Neural crest cell (in vitro differentiated cells): Measurements from ENCODE around the gene RELN. TPM values are rescaled to one million over a fixed set of nuclear protein-coding genes. Genes with fewer than 3 reads are reported as not detected.

Experiments used
- DNase-seq: peaks from one replicate; pipeline ENCODE4 v3.0.0; 2021; ENCODE audit warnings: low read depth, mixed read lengths, low spot score
- H3K27ac Mint-ChIP-seq: one replicate; pipeline ENCODE4 v1.8.0; 2021; ENCODE audit warnings: mild to moderate bottlenecking, mixed read lengths; ENCODE audit not compliant: unreplicated experiment
- H3K27me3 Mint-ChIP-seq: 2 replicates; pipeline ENCODE4 v1.8.0; 2021; ENCODE audit warnings: low read depth, mild to moderate bottlenecking, mixed read lengths
- H3K36me3 Mint-ChIP-seq: 2 replicates; pipeline ENCODE4 v1.8.0; 2021; ENCODE audit warnings: low read depth, mild to moderate bottlenecking, mixed read lengths
- H3K4me1 Mint-ChIP-seq: 2 replicates; pipeline ENCODE4 v1.8.0; 2021; ENCODE audit warnings: mixed read lengths
- H3K4me3 Mint-ChIP-seq: one replicate; pipeline ENCODE4 v1.8.0; 2021; ENCODE audit warnings: mild to moderate bottlenecking, mixed read lengths
- H3K9me3 Mint-ChIP-seq: 2 replicates; pipeline ENCODE4 v1.8.0; 2021; ENCODE audit warnings: mixed read lengths
- total RNA-seq: library from RNA; stranded (reverse); gene quantifications from 2 replicates; pipeline ENCODE4 v1.2.1, GENCODE V29; 2021
- TF ChIP-seq, protein P1 (sequence below): fragments of 200-600 bp; sonication (generic); conservative IDR thresholded peaks from 2 replicates; pipeline ENCODE4 v1.5.0; 2021; ENCODE audit warnings: antibody characterized with exemption, mild to moderate bottlenecking

The RELN gene
- total RNA-seq, 1 donor from 2014 or later: 0.02 TPM

DNA sequence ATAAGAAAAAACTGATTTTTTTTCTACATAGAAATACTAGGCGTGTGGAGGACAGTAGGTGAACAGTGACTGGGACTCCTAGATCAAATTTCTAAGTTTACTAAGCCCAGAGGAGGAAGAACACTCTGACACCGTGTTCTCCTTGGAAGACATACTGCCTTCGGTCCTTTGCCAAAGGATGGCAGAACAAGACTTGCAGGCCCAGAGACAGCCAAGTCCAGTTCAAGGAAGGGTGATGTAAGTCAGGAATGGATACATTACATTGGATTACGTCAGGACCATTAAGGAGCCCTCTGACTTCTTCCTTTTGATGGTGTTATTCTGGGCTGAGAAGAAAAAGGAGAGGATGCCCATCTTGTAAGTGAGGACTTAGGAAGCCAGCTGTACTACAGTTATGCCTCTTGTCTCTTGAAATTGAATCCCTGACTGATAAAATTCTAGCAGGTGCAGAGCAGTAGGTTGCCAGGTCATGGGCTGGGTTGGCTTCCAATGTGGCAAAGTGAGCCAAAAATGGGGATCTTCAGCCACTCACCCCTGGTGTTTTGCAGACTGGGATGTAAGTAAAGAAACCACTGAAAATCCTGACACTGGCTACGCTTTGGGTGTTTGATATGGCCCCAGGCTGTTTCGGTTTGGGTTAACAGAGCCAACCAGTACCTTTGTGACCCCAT is 45.1 kb downstream of the RELN start:
- Mint-ChIP-seq H3K4me1 (no peaks in the 10 kb centered on the region), H3K27ac (no peak overlapping the region), H3K36me3 (no peaks in the 10 kb centered on the region), H3K27me3 (peaks cover 34% of the 10 kb centered on the region), H3K4me3 (no peak overlapping the region), H3K9me3 (no peaks in the 10 kb centered on the region)
- TF ChIP-seq, protein P1, sequence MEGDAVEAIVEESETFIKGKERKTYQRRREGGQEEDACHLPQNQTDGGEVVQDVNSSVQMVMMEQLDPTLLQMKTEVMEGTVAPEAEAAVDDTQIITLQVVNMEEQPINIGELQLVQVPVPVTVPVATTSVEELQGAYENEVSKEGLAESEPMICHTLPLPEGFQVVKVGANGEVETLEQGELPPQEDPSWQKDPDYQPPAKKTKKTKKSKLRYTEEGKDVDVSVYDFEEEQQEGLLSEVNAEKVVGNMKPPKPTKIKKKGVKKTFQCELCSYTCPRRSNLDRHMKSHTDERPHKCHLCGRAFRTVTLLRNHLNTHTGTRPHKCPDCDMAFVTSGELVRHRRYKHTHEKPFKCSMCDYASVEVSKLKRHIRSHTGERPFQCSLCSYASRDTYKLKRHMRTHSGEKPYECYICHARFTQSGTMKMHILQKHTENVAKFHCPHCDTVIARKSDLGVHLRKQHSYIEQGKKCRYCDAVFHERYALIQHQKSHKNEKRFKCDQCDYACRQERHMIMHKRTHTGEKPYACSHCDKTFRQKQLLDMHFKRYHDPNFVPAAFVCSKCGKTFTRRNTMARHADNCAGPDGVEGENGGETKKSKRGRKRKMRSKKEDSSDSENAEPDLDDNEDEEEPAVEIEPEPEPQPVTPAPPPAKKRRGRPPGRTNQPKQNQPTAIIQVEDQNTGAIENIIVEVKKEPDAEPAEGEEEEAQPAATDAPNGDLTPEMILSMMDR: no peak
- DNase-seq: no peak

DNA sequence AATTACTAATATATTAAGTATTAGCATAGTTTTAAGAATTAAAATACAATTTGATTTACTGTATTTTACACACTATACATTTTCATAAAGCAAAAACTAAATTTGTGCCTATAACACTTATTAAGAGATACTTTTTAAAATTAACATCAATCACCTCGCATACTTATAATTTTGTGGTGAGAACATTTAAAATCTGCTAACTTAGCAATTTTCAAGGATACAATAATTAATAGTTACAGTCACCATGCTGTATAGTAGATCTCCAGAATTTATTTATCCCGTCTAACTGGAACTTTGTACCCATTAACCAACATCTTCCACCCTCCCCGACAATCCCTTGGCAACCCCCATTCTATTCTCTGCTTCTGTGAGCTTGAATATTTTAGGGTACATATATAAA is 47.5 kb downstream of the RELN start:
- Mint-ChIP-seq H3K36me3 (no peaks in the 10 kb centered on the region), H3K9me3 (no peaks in the 10 kb centered on the region), H3K27ac (no peak overlapping the region), H3K4me3 (no peak overlapping the region), H3K4me1 (no peaks in the 10 kb centered on the region), H3K27me3 (peaks cover 26% of the 10 kb centered on the region)
- TF ChIP-seq, protein P1: no peak
- DNase-seq: no peak

DNA sequence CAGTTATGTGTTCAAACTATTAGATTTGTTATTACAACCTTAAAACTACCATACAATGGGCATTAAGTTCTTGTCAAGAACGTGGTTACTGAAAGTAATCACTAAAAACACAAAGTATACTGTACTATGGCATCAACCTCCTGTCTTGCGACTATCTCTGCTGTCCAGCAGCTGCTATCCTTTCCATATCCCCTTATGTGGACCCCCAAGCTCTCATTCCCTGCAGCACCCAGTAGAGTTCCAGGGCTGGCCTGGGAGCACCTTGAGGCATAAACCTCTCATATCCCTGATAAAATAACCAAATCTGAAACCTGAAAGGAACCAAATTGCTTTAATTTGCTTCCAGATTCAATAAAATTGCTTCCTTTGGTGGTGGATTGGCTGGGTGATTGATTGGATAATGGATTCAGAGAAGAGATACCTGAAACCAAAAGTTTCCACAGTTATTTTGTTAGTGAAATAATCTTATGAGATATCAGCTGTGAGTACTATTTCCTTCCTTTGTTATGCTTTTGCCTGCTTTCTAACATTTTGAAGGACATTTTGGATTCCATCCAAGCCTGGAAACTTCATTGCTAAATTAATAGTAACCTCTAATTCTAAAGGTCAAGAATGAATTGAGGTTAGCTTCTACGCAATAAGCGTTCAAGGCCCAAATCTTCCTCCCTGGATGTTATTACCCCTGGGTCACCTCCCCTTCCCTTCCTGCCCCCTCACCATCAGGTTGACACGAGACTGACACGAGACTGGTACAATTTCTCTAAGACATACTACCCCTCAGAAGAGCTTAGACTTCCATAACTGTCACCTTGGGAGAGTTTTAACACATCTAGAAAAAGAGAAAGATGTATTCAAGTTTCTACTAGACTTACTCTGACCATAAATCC is 48.8 kb downstream of the RELN start:
- Mint-ChIP-seq H3K4me1 (peaks cover 6% of the 10 kb centered on the region), H3K27ac (no peak overlapping the region), H3K9me3 (no peaks in the 10 kb centered on the region), H3K27me3 (peaks cover 28% of the 10 kb centered on the region), H3K4me3 (no peak overlapping the region), H3K36me3 (no peaks in the 10 kb centered on the region)
- TF ChIP-seq, protein P1: no peak
- DNase-seq: no peak

DNA sequence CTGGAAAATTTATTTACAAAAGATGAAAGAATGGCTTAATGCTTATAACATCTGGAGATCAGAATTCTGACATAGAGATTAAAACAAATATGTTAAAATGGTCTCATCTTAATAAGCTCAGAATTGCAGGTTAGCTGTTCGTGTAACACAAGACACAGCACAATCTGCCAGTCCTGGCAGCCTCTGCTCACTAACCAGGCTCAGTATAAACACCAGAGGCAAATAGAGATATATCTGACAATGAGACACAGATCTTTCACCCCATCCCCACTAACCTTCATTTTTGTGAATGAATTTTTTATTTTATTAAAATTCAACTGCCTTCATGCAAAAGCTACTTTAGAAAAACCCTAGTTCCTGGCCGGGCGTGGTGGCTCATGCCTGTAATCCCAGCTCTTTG is 51.8 kb downstream of the RELN start:
- Mint-ChIP-seq H3K27ac (no peak overlapping the region), H3K4me1 (peaks cover 6% of the 10 kb centered on the region), H3K36me3 (no peaks in the 10 kb centered on the region), H3K27me3 (peaks cover 40% of the 10 kb centered on the region), H3K4me3 (no peak overlapping the region), H3K9me3 (no peaks in the 10 kb centered on the region)
- TF ChIP-seq, protein P1: no peak
- no peak for DNase-seq

DNA sequence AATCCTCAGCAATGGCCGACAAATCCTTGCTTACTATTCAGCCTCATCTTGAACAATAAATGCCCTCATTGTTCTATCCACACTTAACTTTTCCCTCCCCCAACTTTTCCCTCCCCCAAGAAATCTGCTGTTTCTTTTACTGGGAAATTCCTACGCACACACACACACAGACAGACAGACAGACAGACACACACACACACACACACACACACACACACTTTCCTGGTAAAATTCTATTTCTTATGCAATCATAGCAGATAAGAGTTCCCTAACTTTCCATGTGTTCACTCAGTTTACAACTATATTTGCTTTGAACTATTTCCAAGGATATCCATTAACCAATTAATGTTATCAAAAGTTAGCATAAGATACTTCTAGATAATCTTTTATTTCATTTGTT is 52.9 kb downstream of the RELN start:
- H3K27me3 Mint-ChIP-seq: peaks cover 49% of the 10 kb centered on the region
- TF ChIP-seq, protein P1: no peak

More for the DNA sequence above, 52.9 kb downstream of the RELN start:
- peaks cover 6% of the 10 kb centered on the region for H3K4me1 Mint-ChIP-seq
- H3K9me3 Mint-ChIP-seq: no peaks in the 10 kb centered on the region
- H3K4me3 Mint-ChIP-seq: no peak overlapping the region
- H3K36me3 Mint-ChIP-seq: no peaks in the 10 kb centered on the region
- no peak overlapping the region for H3K27ac Mint-ChIP-seq
- DNase-seq: no peak
